Embryonic facial prominence (tissue), 1 donor: Measurements from ENCODE around the gene FAM193A.
"Not testable (repeated sequence)": the region's sequence is repeated elsewhere in the genome, so short reads cannot be mapped to it uniquely, and the experiment has no call there.

ENCODE experiments used
- DNase-seq: peaks from one replicate; pipeline ENCODE4 v3.0.0-alpha.2; 2016; ENCODE audit errors: extremely low spot score

The FAM193A gene

GRCh38 chr4:2574863-2575262 is 38.4 kb downstream of the FAM193A start:
- no peak for DNase-seq

GRCh38 chr4:2576290-2576689 is 39.8 kb downstream of the FAM193A start:
- no peak for DNase-seq

- DNase-seq = no peak
Observed at GRCh38 chr4:2578106-2578505, 41.7 kb downstream of the FAM193A start.

GRCh38 chr4:2579910-2580309 is 43.5 kb downstream of the FAM193A start:
- DNase-seq = no peak

DNA sequence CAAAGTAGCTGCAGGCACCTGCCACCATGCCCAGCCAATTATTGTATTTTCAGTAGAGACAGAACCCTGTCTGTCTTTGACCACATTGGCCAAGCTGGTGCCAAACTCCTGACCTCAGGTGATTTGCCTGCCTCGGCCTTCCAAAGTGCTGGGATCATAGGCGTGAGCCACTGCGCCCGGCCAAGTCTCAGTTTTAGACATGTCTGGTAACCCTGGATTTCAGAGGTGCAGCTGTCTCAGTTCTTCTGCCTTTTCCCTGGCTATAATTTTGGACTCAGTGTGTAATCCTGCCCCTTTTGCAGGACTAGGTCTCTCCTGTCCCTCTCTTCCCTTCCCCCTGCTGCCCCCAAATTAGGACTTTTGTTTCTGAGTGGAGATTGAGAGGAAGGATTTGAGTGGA is 46.6 kb downstream of the FAM193A start:
- DNase-seq = no peak

- no peak for DNase-seq
Observed at GRCh38 chr4:2583517-2583916, 47.1 kb downstream of the FAM193A start.

DNA sequence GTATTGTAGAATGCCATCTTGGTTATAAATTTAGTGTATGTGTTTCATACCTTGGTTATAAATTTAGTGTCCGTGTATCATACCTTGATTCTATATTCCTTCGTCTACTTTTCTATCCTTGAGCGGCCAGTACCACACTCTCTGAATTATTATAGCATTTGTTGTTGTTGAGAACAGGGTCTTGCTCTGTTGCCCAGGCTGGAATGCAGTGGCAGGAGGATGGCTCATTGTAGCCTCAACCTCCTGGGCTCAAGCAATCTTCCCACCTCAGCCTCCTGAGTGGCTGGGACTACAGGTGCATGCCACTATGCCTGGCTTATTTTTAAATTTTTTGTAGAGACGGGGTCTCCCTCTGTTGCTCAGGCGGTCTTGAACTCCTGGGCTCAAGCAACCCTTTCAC is 50.1 kb downstream of the FAM193A start:
- no peak for DNase-seq

DNA sequence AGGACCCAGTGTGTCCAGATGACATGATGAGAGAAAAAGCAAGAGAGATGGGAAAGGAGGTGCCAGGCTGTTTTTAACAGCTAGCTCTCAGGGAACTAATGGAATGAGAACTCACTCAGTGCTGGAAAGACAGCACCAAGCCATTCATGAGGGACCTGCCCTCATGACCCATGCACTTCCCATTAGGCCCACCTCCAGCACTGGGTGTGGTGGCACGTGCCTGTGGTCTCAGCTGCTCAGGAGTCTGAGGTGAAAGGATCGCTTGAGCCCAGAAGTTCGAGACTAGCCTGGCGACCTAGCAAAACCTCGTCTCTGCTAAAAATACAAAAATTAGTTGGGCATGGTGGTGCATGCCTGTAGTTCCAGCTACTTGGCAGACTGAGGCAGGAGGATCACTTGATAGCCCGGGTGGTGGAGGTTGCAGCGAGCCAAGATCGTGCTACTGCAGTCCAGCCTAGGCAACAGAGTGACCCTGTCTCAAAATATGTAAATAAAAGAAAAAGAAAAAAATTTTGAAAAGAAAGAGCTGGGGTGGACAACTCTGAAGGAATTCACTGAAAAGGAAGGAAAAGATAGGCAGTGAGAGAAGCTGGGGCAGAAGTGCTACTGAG is 50.9 kb downstream of the FAM193A start:
- DNase-seq = no peak

- no peak for DNase-seq
Observed at GRCh38 chr4:2588259-2588658, 51.8 kb downstream of the FAM193A start.

DNA sequence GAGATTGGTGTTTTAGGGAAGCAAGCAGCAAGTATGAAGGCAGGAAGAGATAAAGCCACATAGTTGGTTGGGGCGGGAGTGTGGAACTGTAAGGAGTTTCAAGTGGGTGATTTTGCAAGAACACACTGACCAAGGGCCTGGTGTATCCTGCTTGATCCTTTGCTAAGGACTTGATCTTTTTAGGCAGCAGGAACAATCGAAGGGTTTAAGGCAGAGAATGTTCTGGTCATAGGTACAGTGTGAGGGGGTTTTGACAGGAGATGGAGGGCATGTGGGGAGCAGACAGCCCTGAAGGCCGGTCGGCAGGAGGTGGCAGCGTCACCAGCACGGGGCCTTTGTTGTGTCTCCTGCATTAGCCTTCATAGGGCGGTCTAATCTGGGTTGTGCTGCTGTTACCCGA is 54.7 kb downstream of the FAM193A start:
- no peak for DNase-seq

DNA sequence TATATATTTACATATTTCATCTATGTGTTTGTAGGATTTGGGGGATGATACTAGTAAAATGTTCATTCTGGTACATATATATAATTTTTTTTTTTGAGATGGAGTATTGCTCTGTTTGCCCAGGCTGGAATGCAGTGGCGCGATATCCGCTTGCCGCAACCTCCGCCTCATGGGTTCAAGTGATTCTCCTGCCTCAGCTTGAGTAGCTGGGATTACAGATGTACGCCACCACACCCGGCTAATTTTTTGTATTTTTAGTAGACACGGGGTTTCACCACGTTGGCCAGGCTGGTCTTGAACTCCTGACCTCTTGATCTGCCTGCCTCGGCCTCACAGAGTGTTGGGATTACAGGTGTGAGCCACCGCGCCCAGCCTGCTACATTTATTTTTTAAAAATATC is 55.6 kb downstream of the FAM193A start:
- not testable (repeated sequence) for DNase-seq

DNA sequence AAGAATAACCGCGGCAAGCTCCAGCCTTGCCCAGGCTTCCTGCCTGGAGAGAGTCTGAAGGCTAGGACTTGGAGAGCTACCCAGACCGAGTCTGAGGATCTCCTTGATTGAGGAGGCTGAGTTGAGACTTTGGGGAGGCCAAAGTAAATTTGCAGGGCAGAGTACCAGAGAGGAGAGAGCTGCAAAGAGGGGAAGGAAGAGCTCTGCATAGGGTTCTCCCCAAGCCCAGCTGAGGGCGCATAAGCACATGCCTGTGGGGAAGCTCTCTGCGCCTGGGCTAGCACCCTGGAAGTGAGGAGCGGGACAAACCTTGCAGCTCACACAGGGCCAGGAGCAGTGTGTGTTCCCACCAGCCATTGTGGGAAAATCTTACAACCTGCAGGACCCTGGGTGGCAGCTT is 56.1 kb downstream of the FAM193A start:
- DNase-seq = no peak

DNA sequence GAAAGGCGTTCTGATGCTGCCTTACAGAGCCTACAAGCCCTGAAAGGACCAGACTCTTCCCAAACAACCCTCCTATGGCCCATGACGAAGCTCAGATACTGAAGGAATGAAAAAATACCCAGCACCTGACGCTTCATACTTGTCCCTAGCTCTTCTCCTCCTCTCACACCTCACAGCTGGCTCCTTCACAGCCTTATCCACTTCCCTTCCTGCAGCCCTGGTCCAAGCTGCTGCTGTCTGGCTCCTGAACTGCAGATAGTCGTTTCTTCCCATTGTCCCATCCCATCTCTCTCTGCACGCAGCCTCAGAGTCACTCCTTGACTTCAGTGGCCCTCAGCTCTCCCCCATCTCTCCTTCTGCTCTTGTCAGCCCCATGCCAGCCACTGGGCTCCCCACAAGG is 56.6 kb downstream of the FAM193A start:
- DNase-seq = no peak

- DNase-seq = no peak
Observed at GRCh38 chr4:2595436-2595835, 59.0 kb downstream of the FAM193A start.

DNA sequence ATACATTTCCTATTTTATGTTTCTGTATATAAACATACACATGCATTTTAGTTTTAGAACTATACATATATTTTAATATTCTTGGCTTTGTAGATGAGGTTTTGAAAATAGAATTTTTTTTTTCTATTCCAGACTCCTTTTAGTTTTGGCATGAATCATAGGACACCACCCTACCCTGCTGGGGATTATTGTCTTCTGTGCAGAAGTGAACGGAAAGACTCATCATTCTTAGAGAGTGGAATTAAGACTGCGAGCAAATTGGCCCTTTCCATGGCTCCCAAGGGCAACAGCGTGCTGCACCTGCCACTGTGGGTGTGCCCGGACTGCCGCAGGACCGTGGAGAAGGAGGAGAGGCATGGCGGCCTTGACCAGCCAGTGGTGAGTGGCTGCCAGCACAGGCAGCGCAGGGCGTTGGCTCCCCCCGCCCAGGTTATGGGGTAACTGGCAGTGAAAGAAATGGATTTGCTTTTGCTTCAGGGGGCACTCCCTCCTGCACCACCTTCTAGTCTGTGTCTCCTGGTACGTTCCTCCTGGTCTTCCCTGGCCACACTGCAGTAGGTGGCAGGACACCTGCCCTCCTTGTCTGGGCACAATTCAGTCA is 59.6 kb downstream of the FAM193A start:
- DNase-seq = no peak

DNA sequence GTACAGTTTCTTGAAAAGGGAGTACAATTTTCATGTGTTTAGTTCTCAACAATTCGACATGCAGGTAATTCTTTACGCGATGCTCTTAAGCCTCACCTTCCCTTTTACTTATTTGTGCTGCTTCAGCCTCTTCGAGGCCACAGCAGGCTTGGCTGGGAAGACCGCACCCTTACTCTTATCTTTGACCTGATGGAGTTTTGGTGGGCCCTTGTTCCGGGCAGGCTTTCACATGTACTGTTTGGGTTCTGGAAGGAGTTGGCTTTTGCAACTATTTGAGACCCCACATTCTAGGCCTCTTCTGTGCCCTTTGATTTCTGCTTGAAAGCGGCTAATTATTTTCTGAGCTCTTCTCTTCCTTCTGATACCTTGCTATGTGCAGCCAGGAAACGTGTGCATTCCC is 60.2 kb downstream of the FAM193A start:
- no peak for DNase-seq

GRCh38 chr4:2598511-2599303 is 62.3 kb downstream of the FAM193A start:
- DNase-seq = no peak

GRCh38 chr4:2599304-2599654 is 62.8 kb downstream of the FAM193A start:
- no peak for DNase-seq

- no peak for DNase-seq
Observed at GRCh38 chr4:2600878-2601277, 64.4 kb downstream of the FAM193A start.

- DNase-seq = no peak
Observed at GRCh38 chr4:2604614-2605013, 68.2 kb downstream of the FAM193A start.

GRCh38 chr4:2606960-2607506 is 70.6 kb downstream of the FAM193A start:
- DNase-seq = no peak

DNA sequence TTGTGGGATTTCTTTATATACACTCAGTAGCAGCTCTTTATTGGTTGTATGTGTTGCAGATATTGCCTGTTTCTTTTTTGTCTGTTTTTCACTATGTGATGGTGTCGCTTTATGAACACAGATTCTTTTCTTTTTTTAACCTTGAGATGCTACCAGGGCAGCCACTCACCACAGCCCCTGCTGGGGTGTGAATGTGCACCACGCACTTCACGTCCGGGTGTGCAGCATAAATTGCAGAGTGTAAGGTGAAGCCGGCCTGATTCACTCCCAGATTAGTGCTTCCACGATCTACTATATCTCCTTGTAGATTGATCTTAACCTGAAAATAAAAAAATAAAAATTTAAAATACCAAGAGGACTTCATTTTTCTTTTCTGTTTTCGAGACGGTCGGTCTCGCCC is 71.4 kb downstream of the FAM193A start:
- no peak for DNase-seq

GRCh38 chr4:2608291-2608690 is 71.8 kb downstream of the FAM193A start:
- DNase-seq = no peak
